CD14-positive monocyte (primary cell): ENCODE data around the gene MAT2A. TPM values are rescaled to one million over a fixed set of nuclear protein-coding genes. Genes with fewer than 3 reads are reported as not detected.

Experiments
- DNase-seq, 3 donors: peaks; one replicate each; pipeline ENCODE4 v3.0.0-alpha.2; 2011 to 2022
- H2AFZ ChIP-seq: 2 replicates; pipeline ENCODE4 v1.6.0; 2012; ENCODE audit warnings: mild to moderate bottlenecking, low read depth, low read length, inconsistent platforms; ENCODE audit not compliant: insufficient read depth, poor library complexity, severe bottlenecking
- H3K27ac ChIP-seq, 2 donors: 1 replicate in 1 of 2; 2 replicates in 1 of 2; pipeline ENCODE4 v1.5.1; 2012 to 2013; ENCODE audit warnings: low read length in 2 of 2, control low read depth in 1 of 2, inconsistent platforms in 1 of 2, low read depth in 1 of 2, mild to moderate bottlenecking in 1 of 2
- H3K27me3 ChIP-seq, 2 donors: one replicate each; pipeline versions ENCODE4 v1.6.0 to v1.6.1; 2011 to 2013; ENCODE audit warnings: low read length in 2 of 2; ENCODE audit not compliant: control insufficient read depth in 2 of 2, insufficient read depth in 2 of 2
- H3K36me3 ChIP-seq, 2 donors: replicated peaks in 1 of 2; 1 replicate in 1 of 2; 2 replicates in 1 of 2; pipeline versions ENCODE4 v1.5.1 to v1.6.1; 2012 to 2013; ENCODE audit warnings: low read length in 2 of 2, control low read depth in 1 of 2, inconsistent platforms in 1 of 2, mild to moderate bottlenecking in 1 of 2; ENCODE audit not compliant: insufficient read depth in 2 of 2, control insufficient read depth in 1 of 2
- H3K4me1 ChIP-seq, 2 donors: 1 replicate in 1 of 2; 2 replicates in 1 of 2; pipeline versions ENCODE4 v1.5.1 to v1.6.1; 2012 to 2013; ENCODE audit warnings: low read length in 2 of 2, control low read depth in 1 of 2, inconsistent platforms in 1 of 2, mild to moderate bottlenecking in 1 of 2, moderate library complexity in 1 of 2; ENCODE audit not compliant: insufficient read depth in 2 of 2, control insufficient read depth in 1 of 2
- H3K4me2 ChIP-seq: replicated peaks from 2 replicates; pipeline ENCODE3; 2012; ENCODE audit warnings: low read length, moderate library complexity, mild to moderate bottlenecking; ENCODE audit not compliant: poor library complexity, severe bottlenecking; ENCODE audit errors: extremely low read depth
- H3K4me3 ChIP-seq, 3 experiments: fragments of 200-600 bp in 1 of 3; sonication (generic) in 1 of 3; replicated peaks in 1 of 3; 1 replicate in 2 of 3; 2 replicates in 1 of 3; pipeline ENCODE4 v1.5.1; 2011 to 2013; ENCODE audit warnings: low read length in 3 of 3, mild to moderate bottlenecking in 3 of 3, control low read depth in 2 of 3, low read depth in 2 of 3, inconsistent platforms in 1 of 3, moderate library complexity in 1 of 3
- H3K79me2 ChIP-seq: 2 replicates; pipeline ENCODE4 v1.6.0; 2012; ENCODE audit warnings: mild to moderate bottlenecking, control low read depth, inconsistent platforms, low read length, moderate library complexity; ENCODE audit not compliant: insufficient read depth
- H3K9ac ChIP-seq: 2 replicates; pipeline ENCODE4 v1.6.0; 2017; ENCODE audit warnings: low read length, mild to moderate bottlenecking; ENCODE audit not compliant: insufficient read depth, poor library complexity, severe bottlenecking
- H3K9me3 ChIP-seq, 2 donors: replicated peaks in 1 of 2; 1 replicate in 1 of 2; 2 replicates in 1 of 2; pipeline versions ENCODE4 v1.5.1 to v1.6.1; 2012 to 2013; ENCODE audit warnings: low read length in 2 of 2, control low read depth in 1 of 2; ENCODE audit not compliant: control insufficient read depth in 1 of 2, insufficient read depth in 1 of 2
- H4K20me1 ChIP-seq: 2 replicates; pipeline ENCODE4 v1.6.0; 2012; ENCODE audit warnings: mild to moderate bottlenecking, low read length, control low read depth, moderate library complexity; ENCODE audit not compliant: insufficient read depth
- H3K27ac Mint-ChIP-seq, 7 donors: one replicate each; pipeline ENCODE4 v1.8.0; 2020; ENCODE audit warnings: mild to moderate bottlenecking in 7 of 7, mixed read lengths in 7 of 7, moderate library complexity in 6 of 7, inconsistent platforms in 2 of 7
- H3K27me3 Mint-ChIP-seq, 3 donors: one replicate each; pipeline ENCODE4 v1.8.0; 2021 to 2022; ENCODE audit warnings: low read depth in 3 of 3, mild to moderate bottlenecking in 3 of 3, mixed read lengths in 3 of 3, moderate library complexity in 3 of 3, inconsistent platforms in 1 of 3
- H3K36me3 Mint-ChIP-seq, 2 donors: one replicate each; pipeline ENCODE4 v1.8.0; 2020; ENCODE audit warnings: mixed read lengths in 2 of 2, inconsistent platforms in 1 of 2, mild to moderate bottlenecking in 1 of 2
- H3K4me1 Mint-ChIP-seq: one replicate; pipeline ENCODE4 v1.8.0; 2020; ENCODE audit warnings: mild to moderate bottlenecking, mixed read lengths
- H3K4me3 Mint-ChIP-seq, 2 donors: one replicate each; pipeline ENCODE4 v1.8.0; 2020; ENCODE audit warnings: mild to moderate bottlenecking in 2 of 2, mixed read lengths in 2 of 2, moderate library complexity in 1 of 2
- H3K9me3 Mint-ChIP-seq, 7 donors: one replicate each; pipeline ENCODE4 v1.8.0; 2020 to 2022; ENCODE audit warnings: mixed read lengths in 7 of 7, mild to moderate bottlenecking in 6 of 7, moderate library complexity in 6 of 7, inconsistent platforms in 2 of 7
- WGBS: methylation state at CpG from one replicate; pipeline ENCODE4 v1.1.5; 2013; ENCODE audit warnings: missing lambda C conversion rate; ENCODE audit not compliant: insufficient coverage; 5-methylcytosine and 5-hydroxymethylcytosine counted together
- intact Hi-C, 2 donors: fragments of 100-400 bp; cut with micrococcal nuclease; formaldehyde crosslinking; loops; one replicate each; pipeline versions ENCODE4 v1.15.0 to v1.15.1; 2023
- polyA plus RNA-seq, 3 donors: library from polyadenylated mRNA; depleted of rRNA in 1 of 3; unstranded in 2 of 3; stranded (reverse) in 1 of 3; fragments of 300-500 nt in 2 of 3; fragments of >200 nt in 1 of 3; fragmentation: Illumina TruSeq in 2 of 3; gene quantifications; 1 replicate in 2 of 3; 2 replicates in 1 of 3; pipeline ENCODE4 v1.2.3, GENCODE V29; 2012 to 2021
- TF ChIP-seq, protein P1 (sequence below): fragments of 200-600 bp; IDR thresholded peaks from one replicate; pipeline ENCODE4 v1.8.0; 2022; ENCODE audit warnings: antibody characterized with exemption, mild to moderate bottlenecking

The MAT2A gene
- polyA plus RNA-seq, 3 donors, result 97.0 to 454 (median 117) TPM

DNA sequence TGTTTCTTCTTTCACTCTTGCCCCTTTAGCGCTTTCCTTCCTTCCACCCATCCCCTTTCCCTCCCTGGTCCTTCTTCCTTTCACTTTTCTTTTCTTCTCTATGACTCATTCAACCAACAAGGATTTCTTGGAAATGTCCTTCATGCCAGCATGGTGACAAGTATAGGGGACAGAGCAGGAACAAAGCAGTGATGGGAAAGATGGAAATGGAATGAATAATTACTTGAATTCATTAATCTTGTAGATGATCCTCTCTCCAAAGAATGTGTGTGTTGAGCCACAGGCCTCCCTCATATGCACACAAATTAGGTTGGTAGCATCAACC lies 46.8 kb downstream of the MAT2A start:
- H3K79me2 ChIP-seq, result peaks cover 67% of the 10 kb centered on the region

DNA sequence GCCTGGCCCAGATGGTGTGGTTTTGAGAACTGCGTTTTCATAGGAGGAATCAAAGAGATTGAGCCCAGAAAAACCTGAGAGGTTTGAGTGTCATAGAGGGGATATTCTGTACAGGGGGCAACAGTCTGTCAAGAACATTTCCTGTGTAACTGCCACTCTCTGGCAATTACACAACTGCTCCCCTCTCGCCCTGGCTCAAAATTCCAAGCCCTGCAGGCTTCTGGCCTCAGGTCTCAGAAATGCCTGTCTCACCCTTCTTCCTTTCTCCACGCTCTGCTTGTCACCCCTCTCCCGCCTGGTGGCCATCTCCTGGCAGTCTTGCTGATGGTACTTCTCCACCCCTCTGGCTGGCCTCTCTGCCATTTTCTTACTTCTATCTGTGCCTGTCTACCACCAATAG lies 49.3 kb downstream of the MAT2A start:
- Histone ChIP-seq H3K4me1 (peaks cover 88 to 91% of the 10 kb centered on the region in 2 donors), H3K27ac (peak overlapping the region; percentile 69 to 74), H2AFZ (no peak overlapping the region), H3K36me3 (peaks cover 0 to 4% of the 10 kb centered on the region in 2 donors), H3K4me3 (peak overlapping the region in 1 of 3 experiments; percentile 61), H3K4me2 (peak overlapping the region; percentile 69), H3K9ac (peak overlapping the region; percentile 15), H3K79me2 (peaks cover 60% of the 10 kb centered on the region), H4K20me1 (no peaks in the 10 kb centered on the region), H3K9me3 (no peaks in the 10 kb centered on the region), H3K27me3 (no peaks in the 10 kb centered on the region)
- intact Hi-C loops, result loop anchor here in 1 of 2 donors (5.0 kb wide), 1 partner anchor 114 kb away; no protein-coding TSS in a partner anchor
- no peak for DNase-seq
- peaks cover 13 to 19% of the 10 kb centered on the region in 2 donors for H3K36me3 Mint-ChIP-seq
- peak overlapping the region; percentile 28 to 73 for H3K4me3 Mint-ChIP-seq
- H3K27me3 Mint-ChIP-seq, result peaks cover 0 to 2% (median 0%) of the 10 kb centered on the region in 3 donors
- peaks cover 87% of the 10 kb centered on the region for H3K4me1 Mint-ChIP-seq
- WGBS, result 0% methylated on average over 4 of the region's 4 CpGs
- H3K27ac Mint-ChIP-seq, result peak overlapping the region; percentile 85 to 95 (median 91)
- TF ChIP-seq, protein P1, sequence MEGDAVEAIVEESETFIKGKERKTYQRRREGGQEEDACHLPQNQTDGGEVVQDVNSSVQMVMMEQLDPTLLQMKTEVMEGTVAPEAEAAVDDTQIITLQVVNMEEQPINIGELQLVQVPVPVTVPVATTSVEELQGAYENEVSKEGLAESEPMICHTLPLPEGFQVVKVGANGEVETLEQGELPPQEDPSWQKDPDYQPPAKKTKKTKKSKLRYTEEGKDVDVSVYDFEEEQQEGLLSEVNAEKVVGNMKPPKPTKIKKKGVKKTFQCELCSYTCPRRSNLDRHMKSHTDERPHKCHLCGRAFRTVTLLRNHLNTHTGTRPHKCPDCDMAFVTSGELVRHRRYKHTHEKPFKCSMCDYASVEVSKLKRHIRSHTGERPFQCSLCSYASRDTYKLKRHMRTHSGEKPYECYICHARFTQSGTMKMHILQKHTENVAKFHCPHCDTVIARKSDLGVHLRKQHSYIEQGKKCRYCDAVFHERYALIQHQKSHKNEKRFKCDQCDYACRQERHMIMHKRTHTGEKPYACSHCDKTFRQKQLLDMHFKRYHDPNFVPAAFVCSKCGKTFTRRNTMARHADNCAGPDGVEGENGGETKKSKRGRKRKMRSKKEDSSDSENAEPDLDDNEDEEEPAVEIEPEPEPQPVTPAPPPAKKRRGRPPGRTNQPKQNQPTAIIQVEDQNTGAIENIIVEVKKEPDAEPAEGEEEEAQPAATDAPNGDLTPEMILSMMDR, result no peak
- H3K9me3 Mint-ChIP-seq, result no peaks in the 10 kb centered on the region

More for the DNA sequence above, 46.8 kb downstream of the MAT2A start:
- Mint-ChIP-seq H3K4me3 (peak overlapping the region; percentile 83 to 88), H3K27ac (peak overlapping the region; percentile 73 to 92 (median 88)), H3K27me3 (peaks cover 0 to 2% (median 0%) of the 10 kb centered on the region in 3 donors), H3K9me3 (no peaks in the 10 kb centered on the region), H3K36me3 (peaks cover 22 to 30% of the 10 kb centered on the region in 2 donors), H3K4me1 (peaks cover 88% of the 10 kb centered on the region)
- H4K20me1 ChIP-seq, result peaks cover 10% of the 10 kb centered on the region
- H3K9me3 ChIP-seq, result no peaks in the 10 kb centered on the region
- peak overlapping the region in 2 of 3 experiments; percentile 66 to 83 for H3K4me3 ChIP-seq
- peak overlapping the region; percentile 33 to 86 for H3K27ac ChIP-seq
- TF ChIP-seq, protein P1, result no peak
- H3K4me1 ChIP-seq, result peaks cover 86 to 89% of the 10 kb centered on the region in 2 donors
- no peaks in the 10 kb centered on the region for H3K27me3 ChIP-seq
- intact Hi-C loops, result loop anchor here in 1 of 2 donors (5.0 kb wide), 1 partner anchor 117 kb away; no protein-coding TSS in a partner anchor
- peak in 2 of 3 donors; percentile 35 to 47 for DNase-seq
- peak overlapping the region; percentile 72 for H3K9ac ChIP-seq
- H2AFZ ChIP-seq, result no peak overlapping the region
- H3K36me3 ChIP-seq, result peaks cover 15 to 24% of the 10 kb centered on the region in 2 donors
- peak overlapping the region; percentile 96 for H3K4me2 ChIP-seq
- WGBS, result no CpG with 5 or more reads among the region's 1 CpG
